ENCODE results near the gene PPTC7. TPM values are rescaled to one million over a fixed set of nuclear protein-coding genes. Genes with fewer than 3 reads are reported as not detected.
A peak's percentile ranks its signal among the peaks of the same experiment; 100 is the strongest.

Gene PPTC7
- total and polyA plus RNA-seq, 10 of the 15 experiments (the other 5 are each of a cell fraction or from before 2014, with no cell fraction given) = 4.0 to 69.6 (median 12.3) TPM

GRCh38 chr12:110531741-110532333, 51.3 kb downstream of the PPTC7 start (continued):
- no peak for TF ChIP-seq E4F1 (IDR thresholded peaks at IDR 0.05; ENCODE audit: borderline replicate concordance, partially characterized antibody)
- peak; percentile 63 for TF ChIP-seq MXI1 (IDR thresholded peaks at IDR 0.05; ENCODE audit: low read depth, low read length)
- TF ChIP-seq MYB (IDR thresholded peaks at IDR 0.05; ENCODE audit: borderline replicate concordance, low read depth, low read length) = peak; percentile 90
- no peak for TF ChIP-seq CHD4 (IDR thresholded peaks at IDR 0.05)
- TF ChIP-seq TCF7 (IDR thresholded peaks at IDR 0.05; ENCODE audit: borderline replicate concordance) = peak; percentile 85
- TF ChIP-seq NR2C2 (IDR thresholded peaks at IDR 0.05; ENCODE audit: borderline replicate concordance, control insufficient read depth, insufficient read length, low read depth) = no peak
- TF ChIP-seq ATF3 (IDR thresholded peaks at IDR 0.05; ENCODE audit: borderline replicate concordance, extremely low read depth, low read depth, low read length) = no peak
- peak; percentile 86 for TF ChIP-seq MTA3 (IDR thresholded peaks at IDR 0.05; ENCODE audit: borderline replicate concordance, low read length)
- TF ChIP-seq NFIC (IDR thresholded peaks at IDR 0.05; ENCODE audit: low read depth, low read length) = peak; percentile 94
- TF ChIP-seq CREM (IDR thresholded peaks at IDR 0.05; ENCODE audit: low read depth) = peak; percentile 74; the same call in 1 of the 2 replicates
- TF ChIP-seq ZNF207 (IDR thresholded peaks at IDR 0.05; ENCODE audit: borderline replicate concordance) = no peak; the same call in 1 of the 2 replicates
- no peak for TF ChIP-seq CBX3 (IDR thresholded peaks at IDR 0.05; ENCODE audit: borderline replicate concordance, low read depth)
- TF ChIP-seq GATAD2B (conservative IDR thresholded peaks at IDR 0.05; ENCODE audit: low read depth) = peak; percentile 77
- TF ChIP-seq, protein P1, sequence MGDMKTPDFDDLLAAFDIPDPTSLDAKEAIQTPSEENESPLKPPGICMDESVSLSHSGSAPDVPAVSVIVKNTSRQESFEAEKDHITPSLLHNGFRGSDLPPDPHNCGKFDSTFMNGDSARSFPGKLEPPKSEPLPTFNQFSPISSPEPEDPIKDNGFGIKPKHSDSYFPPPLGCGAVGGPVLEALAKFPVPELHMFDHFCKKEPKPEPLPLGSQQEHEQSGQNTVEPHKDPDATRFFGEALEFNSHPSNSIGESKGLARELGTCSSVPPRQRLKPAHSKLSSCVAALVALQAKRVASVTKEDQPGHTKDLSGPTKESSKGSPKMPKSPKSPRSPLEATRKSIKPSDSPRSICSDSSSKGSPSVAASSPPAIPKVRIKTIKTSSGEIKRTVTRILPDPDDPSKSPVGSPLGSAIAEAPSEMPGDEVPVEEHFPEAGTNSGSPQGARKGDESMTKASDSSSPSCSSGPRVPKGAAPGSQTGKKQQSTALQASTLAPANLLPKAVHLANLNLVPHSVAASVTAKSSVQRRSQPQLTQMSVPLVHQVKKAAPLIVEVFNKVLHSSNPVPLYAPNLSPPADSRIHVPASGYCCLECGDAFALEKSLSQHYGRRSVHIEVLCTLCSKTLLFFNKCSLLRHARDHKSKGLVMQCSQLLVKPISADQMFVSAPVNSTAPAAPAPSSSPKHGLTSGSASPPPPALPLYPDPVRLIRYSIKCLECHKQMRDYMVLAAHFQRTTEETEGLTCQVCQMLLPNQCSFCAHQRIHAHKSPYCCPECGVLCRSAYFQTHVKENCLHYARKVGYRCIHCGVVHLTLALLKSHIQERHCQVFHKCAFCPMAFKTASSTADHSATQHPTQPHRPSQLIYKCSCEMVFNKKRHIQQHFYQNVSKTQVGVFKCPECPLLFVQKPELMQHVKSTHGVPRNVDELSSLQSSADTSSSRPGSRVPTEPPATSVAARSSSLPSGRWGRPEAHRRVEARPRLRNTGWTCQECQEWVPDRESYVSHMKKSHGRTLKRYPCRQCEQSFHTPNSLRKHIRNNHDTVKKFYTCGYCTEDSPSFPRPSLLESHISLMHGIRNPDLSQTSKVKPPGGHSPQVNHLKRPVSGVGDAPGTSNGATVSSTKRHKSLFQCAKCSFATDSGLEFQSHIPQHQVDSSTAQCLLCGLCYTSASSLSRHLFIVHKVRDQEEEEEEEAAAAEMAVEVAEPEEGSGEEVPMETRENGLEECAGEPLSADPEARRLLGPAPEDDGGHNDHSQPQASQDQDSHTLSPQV (IDR thresholded peaks at IDR 0.05) = 0 out of 2 replicates have a peak, but pooled peaks have one; percentile 71
- TF ChIP-seq TARDBP (IDR thresholded peaks at IDR 0.05; ENCODE audit: borderline replicate concordance) = no peak
- TF ChIP-seq SMC3 (IDR thresholded peaks at IDR 0.05; ENCODE audit: borderline replicate concordance, low read length) = no peak; the same call in 1 of the 2 replicates
- peak; percentile 95 to 96 for TF ChIP-seq EP300 (IDR thresholded peaks at IDR 0.05; ENCODE audit: borderline replicate concordance in 1 of 2, control insufficient read depth in 1 of 2, low read depth in 2 of 2, low read length in 2 of 2)
- peak; percentile 80 for TF ChIP-seq EED (IDR thresholded peaks at IDR 0.05; ENCODE audit: low read depth)
- TF ChIP-seq, protein P2, sequence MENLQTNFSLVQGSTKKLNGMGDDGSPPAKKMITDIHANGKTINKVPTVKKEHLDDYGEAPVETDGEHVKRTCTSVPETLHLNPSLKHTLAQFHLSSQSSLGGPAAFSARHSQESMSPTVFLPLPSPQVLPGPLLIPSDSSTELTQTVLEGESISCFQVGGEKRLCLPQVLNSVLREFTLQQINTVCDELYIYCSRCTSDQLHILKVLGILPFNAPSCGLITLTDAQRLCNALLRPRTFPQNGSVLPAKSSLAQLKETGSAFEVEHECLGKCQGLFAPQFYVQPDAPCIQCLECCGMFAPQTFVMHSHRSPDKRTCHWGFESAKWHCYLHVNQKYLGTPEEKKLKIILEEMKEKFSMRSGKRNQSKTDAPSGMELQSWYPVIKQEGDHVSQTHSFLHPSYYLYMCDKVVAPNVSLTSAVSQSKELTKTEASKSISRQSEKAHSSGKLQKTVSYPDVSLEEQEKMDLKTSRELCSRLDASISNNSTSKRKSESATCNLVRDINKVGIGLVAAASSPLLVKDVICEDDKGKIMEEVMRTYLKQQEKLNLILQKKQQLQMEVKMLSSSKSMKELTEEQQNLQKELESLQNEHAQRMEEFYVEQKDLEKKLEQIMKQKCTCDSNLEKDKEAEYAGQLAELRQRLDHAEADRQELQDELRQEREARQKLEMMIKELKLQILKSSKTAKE (IDR thresholded peaks at IDR 0.05; ENCODE audit: low read depth, poor library complexity, severe bottlenecking) = peak; percentile 96
- no peak for TF ChIP-seq ZNF24 (IDR thresholded peaks at IDR 0.05)

All from GM12878 (cell line).